Stomach (tissue), 4 donors: ENCODE results near the gene KRTAP4-8.

Experiments
- CTCF ChIP-seq, 7 experiments: fragments of 450-650 bp in 4 of 7; fragments of 200-600 bp in 3 of 7; sonication (generic) in 3 of 7; IDR thresholded peaks; one replicate each; pipeline ENCODE4 v1.5.1; 2016 to 2019; ENCODE audit warnings: antibody characterized with exemption in 7 of 7, control low read depth in 2 of 7, mild to moderate bottlenecking in 1 of 7
- EP300 ChIP-seq: sonication (generic); formaldehyde crosslinking; IDR thresholded peaks from one replicate; pipeline ENCODE4 v1.6.1; 2017; ENCODE audit warnings: antibody characterized with exemption
- POLR2A ChIP-seq, 4 donors: fragments of 450-650 bp; IDR thresholded peaks; one replicate each; pipeline ENCODE4 v1.6.1; 2016; ENCODE audit warnings: antibody characterized with exemption in 4 of 4, control low read depth in 2 of 4, mild to moderate bottlenecking in 1 of 4, moderate library complexity in 1 of 4

GRCh38 chr17:41052566-41052965 is 45.4 kb downstream of the KRTAP4-8 start:
- TF ChIP-seq CTCF (IDR thresholded peaks at IDR 0.05) (no peak), EP300 (no peak), POLR2A (IDR thresholded peaks at IDR 0.05) (no peak)
